Measurements from ENCODE around the gene CD58.

DNA sequence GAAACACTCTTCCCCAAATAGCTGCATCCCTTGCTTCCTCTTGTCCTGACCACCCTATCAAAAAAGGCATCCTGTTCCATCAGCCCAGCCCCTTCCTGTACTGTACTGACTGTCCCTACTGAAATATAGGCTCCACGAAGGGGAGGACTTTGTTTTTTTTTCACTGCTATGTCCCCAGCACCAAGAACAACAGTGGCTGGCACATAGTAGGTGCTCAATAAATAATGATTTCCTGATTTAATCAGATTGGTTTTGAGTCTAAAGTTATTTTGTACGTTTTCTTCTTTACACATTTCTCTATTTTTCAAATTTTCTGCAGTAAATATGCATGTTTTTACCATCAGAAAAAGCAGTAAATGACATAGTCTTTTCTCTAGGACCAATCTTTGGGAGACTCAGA, 73.9 kb downstream of the CD58 start:
- TF ChIP-seq, protein P1, sequence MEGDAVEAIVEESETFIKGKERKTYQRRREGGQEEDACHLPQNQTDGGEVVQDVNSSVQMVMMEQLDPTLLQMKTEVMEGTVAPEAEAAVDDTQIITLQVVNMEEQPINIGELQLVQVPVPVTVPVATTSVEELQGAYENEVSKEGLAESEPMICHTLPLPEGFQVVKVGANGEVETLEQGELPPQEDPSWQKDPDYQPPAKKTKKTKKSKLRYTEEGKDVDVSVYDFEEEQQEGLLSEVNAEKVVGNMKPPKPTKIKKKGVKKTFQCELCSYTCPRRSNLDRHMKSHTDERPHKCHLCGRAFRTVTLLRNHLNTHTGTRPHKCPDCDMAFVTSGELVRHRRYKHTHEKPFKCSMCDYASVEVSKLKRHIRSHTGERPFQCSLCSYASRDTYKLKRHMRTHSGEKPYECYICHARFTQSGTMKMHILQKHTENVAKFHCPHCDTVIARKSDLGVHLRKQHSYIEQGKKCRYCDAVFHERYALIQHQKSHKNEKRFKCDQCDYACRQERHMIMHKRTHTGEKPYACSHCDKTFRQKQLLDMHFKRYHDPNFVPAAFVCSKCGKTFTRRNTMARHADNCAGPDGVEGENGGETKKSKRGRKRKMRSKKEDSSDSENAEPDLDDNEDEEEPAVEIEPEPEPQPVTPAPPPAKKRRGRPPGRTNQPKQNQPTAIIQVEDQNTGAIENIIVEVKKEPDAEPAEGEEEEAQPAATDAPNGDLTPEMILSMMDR (IDR thresholded peaks at IDR 0.05) = no peak
- TF ChIP-seq, protein P2, sequence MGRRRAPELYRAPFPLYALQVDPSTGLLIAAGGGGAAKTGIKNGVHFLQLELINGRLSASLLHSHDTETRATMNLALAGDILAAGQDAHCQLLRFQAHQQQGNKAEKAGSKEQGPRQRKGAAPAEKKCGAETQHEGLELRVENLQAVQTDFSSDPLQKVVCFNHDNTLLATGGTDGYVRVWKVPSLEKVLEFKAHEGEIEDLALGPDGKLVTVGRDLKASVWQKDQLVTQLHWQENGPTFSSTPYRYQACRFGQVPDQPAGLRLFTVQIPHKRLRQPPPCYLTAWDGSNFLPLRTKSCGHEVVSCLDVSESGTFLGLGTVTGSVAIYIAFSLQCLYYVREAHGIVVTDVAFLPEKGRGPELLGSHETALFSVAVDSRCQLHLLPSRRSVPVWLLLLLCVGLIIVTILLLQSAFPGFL (CRISPR knock-in tag; IDR thresholded peaks at IDR 0.05; ENCODE audit: borderline replicate concordance) = no peak
- TF ChIP-seq, protein P3, sequence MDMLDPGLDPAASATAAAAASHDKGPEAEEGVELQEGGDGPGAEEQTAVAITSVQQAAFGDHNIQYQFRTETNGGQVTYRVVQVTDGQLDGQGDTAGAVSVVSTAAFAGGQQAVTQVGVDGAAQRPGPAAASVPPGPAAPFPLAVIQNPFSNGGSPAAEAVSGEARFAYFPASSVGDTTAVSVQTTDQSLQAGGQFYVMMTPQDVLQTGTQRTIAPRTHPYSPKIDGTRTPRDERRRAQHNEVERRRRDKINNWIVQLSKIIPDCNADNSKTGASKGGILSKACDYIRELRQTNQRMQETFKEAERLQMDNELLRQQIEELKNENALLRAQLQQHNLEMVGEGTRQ (CRISPR knock-in tag; IDR thresholded peaks at IDR 0.05) = no peak
- TF ChIP-seq SOX15 (CRISPR knock-in tag; IDR thresholded peaks at IDR 0.05) = no peak
- TF ChIP-seq ESRRA (CRISPR knock-in tag; IDR thresholded peaks at IDR 0.05; ENCODE audit: borderline replicate concordance) = no peak
- TF ChIP-seq, protein P4, sequence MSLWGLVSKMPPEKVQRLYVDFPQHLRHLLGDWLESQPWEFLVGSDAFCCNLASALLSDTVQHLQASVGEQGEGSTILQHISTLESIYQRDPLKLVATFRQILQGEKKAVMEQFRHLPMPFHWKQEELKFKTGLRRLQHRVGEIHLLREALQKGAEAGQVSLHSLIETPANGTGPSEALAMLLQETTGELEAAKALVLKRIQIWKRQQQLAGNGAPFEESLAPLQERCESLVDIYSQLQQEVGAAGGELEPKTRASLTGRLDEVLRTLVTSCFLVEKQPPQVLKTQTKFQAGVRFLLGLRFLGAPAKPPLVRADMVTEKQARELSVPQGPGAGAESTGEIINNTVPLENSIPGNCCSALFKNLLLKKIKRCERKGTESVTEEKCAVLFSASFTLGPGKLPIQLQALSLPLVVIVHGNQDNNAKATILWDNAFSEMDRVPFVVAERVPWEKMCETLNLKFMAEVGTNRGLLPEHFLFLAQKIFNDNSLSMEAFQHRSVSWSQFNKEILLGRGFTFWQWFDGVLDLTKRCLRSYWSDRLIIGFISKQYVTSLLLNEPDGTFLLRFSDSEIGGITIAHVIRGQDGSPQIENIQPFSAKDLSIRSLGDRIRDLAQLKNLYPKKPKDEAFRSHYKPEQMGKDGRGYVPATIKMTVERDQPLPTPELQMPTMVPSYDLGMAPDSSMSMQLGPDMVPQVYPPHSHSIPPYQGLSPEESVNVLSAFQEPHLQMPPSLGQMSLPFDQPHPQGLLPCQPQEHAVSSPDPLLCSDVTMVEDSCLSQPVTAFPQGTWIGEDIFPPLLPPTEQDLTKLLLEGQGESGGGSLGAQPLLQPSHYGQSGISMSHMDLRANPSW (CRISPR knock-in tag; conservative IDR thresholded peaks at IDR 0.05; ENCODE audit: low read depth) = no peak
- TF ChIP-seq JUN (CRISPR knock-in tag; IDR thresholded peaks at IDR 0.05) = no peak
- TF ChIP-seq RELA (CRISPR knock-in tag; IDR thresholded peaks at IDR 0.05; ENCODE audit: borderline replicate concordance) = no peak
- no peak for TF ChIP-seq HMGA2 (CRISPR knock-in tag; IDR thresholded peaks at IDR 0.05)
- TF ChIP-seq ATF1 (CRISPR knock-in tag; IDR thresholded peaks at IDR 0.05) = no peak
- no peak for TF ChIP-seq MXD4 (CRISPR knock-in tag; IDR thresholded peaks at IDR 0.05; ENCODE audit: borderline replicate concordance)
